Measurements from ENCODE around the gene TMEM217.

DNA sequence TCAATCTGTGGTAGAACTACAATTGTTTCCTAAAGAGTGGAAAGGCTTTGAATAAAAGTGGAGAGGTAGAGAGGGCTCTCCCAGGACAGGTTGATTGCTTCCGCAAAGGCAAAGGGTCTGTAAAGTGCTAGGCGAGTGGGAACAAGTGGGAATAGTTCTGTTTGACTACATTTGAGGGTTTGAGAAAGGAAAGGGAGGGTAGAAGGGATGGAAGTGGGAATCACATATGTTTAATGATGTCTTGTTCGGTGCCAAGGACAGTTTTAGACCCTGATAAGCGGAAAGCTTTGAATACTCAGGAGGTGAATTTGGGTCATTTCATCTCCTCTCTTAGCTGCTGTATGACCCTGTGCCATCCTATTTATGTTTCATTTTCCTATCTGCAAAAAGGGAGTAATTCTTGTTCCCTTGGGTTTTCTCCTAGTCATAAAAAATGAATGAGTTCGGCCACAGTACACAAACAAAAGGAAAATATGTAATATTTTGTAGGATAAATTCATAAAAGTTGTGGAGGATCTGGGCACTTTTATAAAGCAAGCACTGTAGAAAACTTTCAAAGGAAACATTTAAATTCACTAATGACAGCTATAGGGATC lies 89.7 kb downstream of the TMEM217 start:
- TF ChIP-seq POLR2AphosphoS5 (IDR thresholded peaks at IDR 0.05): no peak
- TF ChIP-seq, protein P1, sequence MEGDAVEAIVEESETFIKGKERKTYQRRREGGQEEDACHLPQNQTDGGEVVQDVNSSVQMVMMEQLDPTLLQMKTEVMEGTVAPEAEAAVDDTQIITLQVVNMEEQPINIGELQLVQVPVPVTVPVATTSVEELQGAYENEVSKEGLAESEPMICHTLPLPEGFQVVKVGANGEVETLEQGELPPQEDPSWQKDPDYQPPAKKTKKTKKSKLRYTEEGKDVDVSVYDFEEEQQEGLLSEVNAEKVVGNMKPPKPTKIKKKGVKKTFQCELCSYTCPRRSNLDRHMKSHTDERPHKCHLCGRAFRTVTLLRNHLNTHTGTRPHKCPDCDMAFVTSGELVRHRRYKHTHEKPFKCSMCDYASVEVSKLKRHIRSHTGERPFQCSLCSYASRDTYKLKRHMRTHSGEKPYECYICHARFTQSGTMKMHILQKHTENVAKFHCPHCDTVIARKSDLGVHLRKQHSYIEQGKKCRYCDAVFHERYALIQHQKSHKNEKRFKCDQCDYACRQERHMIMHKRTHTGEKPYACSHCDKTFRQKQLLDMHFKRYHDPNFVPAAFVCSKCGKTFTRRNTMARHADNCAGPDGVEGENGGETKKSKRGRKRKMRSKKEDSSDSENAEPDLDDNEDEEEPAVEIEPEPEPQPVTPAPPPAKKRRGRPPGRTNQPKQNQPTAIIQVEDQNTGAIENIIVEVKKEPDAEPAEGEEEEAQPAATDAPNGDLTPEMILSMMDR (IDR thresholded peaks at IDR 0.05): no peak
- no peak for TF ChIP-seq POLR2A (IDR thresholded peaks at IDR 0.05)
